HepG2 (cell line): Measurements from ENCODE around the gene TFEB. TPM values are rescaled to one million over a fixed set of nuclear protein-coding genes. Genes with fewer than 3 reads are reported as not detected.
A peak's percentile ranks its signal among the peaks of the same experiment; 100 is the strongest.

Experiments
- CC2D1A ChIP-seq: sonication (generic); formaldehyde crosslinking; IDR thresholded peaks from 2 replicates; pipeline ENCODE4 v1.8.1; 2023; ENCODE audit warnings: mild to moderate bottlenecking, missing genetic modification reagents
- CHCHD3 ChIP-seq: sonication (generic); formaldehyde crosslinking; IDR thresholded peaks from 2 replicates; pipeline ENCODE4 v1.8.0; 2022; ENCODE audit warnings: mild to moderate bottlenecking, missing genetic modification reagents, moderate library complexity
- CREB3 ChIP-seq: sonication (generic); formaldehyde crosslinking; IDR thresholded peaks from 2 replicates; pipeline ENCODE4 v1.5.0; 2020; ENCODE audit warnings: missing genetic modification reagents
- CSRNP2 ChIP-seq: sonication (generic); formaldehyde crosslinking; conservative IDR thresholded peaks from 2 replicates; pipeline ENCODE4 v1.8.0; 2022; ENCODE audit warnings: low read depth, missing genetic modification reagents
- HDAC2 ChIP-seq: sonication (generic); formaldehyde crosslinking; IDR thresholded peaks from 2 replicates; pipeline ENCODE4 v1.4.0; 2020; ENCODE audit warnings: missing genetic modification reagents
- HMG20A ChIP-seq: IDR thresholded peaks from 2 replicates; pipeline ENCODE4 v1.6.1; 2016; ENCODE audit warnings: borderline replicate concordance
- IKZF5 ChIP-seq: IDR thresholded peaks from 2 replicates; pipeline ENCODE4 v1.6.1; 2018; ENCODE audit warnings: missing genetic modification reagents, mild to moderate bottlenecking, missing compliant biosample characterization
- RCOR2 ChIP-seq: IDR thresholded peaks from 2 replicates; pipeline ENCODE4 v1.6.1; 2016; ENCODE audit warnings: missing biosample characterization, missing genetic modification reagents
- SALL1 ChIP-seq: sonication (generic); formaldehyde crosslinking; IDR thresholded peaks from 2 replicates; pipeline ENCODE4 v1.8.0; 2022; ENCODE audit warnings: mild to moderate bottlenecking, missing genetic modification reagents
- SALL2 ChIP-seq: sonication (generic); formaldehyde crosslinking; IDR thresholded peaks from 2 replicates; pipeline ENCODE4 v1.8.1; 2023; ENCODE audit warnings: mild to moderate bottlenecking, missing genetic modification reagents, inconsistent platforms
- THAP7 ChIP-seq: sonication (generic); formaldehyde crosslinking; IDR thresholded peaks from 2 replicates; pipeline ENCODE4 v1.8.1; 2023; ENCODE audit warnings: mild to moderate bottlenecking, missing genetic modification reagents
- TRIM24 ChIP-seq: sonication (generic); formaldehyde crosslinking; IDR thresholded peaks from 2 replicates; pipeline ENCODE4 v1.8.0; 2022; ENCODE audit warnings: mild to moderate bottlenecking, missing genetic modification reagents
- ZBED4 ChIP-seq: sonication (generic); formaldehyde crosslinking; IDR thresholded peaks from 2 replicates; pipeline ENCODE4 v1.4.0; 2020; ENCODE audit warnings: missing genetic modification reagents, borderline replicate concordance
- ZBTB39 ChIP-seq: sonication (generic); formaldehyde crosslinking; IDR thresholded peaks from 2 replicates; pipeline ENCODE4 v1.5.0; 2020; ENCODE audit warnings: missing genetic modification reagents
- ZNF343 ChIP-seq: sonication (generic); formaldehyde crosslinking; IDR thresholded peaks from 2 replicates; pipeline ENCODE4 v1.4.0; 2020; ENCODE audit warnings: mild to moderate bottlenecking, missing genetic modification reagents
- ZNF451 ChIP-seq: sonication (generic); formaldehyde crosslinking; IDR thresholded peaks from 2 replicates; pipeline ENCODE4 v1.5.0; 2020; ENCODE audit warnings: mild to moderate bottlenecking, missing genetic modification reagents
- ZNF563 ChIP-seq: sonication (generic); formaldehyde crosslinking; IDR thresholded peaks from 2 replicates; pipeline ENCODE4 v1.8.0; 2022; ENCODE audit warnings: mild to moderate bottlenecking, moderate library complexity, missing genetic modification reagents
- ZNF569 ChIP-seq: sonication (generic); formaldehyde crosslinking; IDR thresholded peaks from 2 replicates; pipeline ENCODE4 v1.5.0; 2020; ENCODE audit warnings: mild to moderate bottlenecking, missing genetic modification reagents, moderate library complexity, borderline replicate concordance
- ZNF773 ChIP-seq: sonication (generic); formaldehyde crosslinking; IDR thresholded peaks from 2 replicates; pipeline ENCODE4 v1.4.0; 2020; ENCODE audit warnings: missing genetic modification reagents, borderline replicate concordance
- polyA plus RNA-seq, 8 experiments: library from polyadenylated mRNA; depleted of rRNA in 3 of 8; stranded (reverse) in 7 of 8; unstranded in 1 of 8; fragments of >200 nt; fragmentation: Illumina TruSeq in 4 of 8; extraction: Trizol in 4 of 8; gene quantifications; 2 replicates each; pipeline versions ENCODE4 v1.2.1 to v1.2.3, GENCODE V29; 2011 to 2016; ENCODE audit warnings: low read depth in 4 of 8, missing spikeins in 1 of 8, mixed read lengths in 1 of 8; ENCODE audit not compliant: insufficient read depth in 1 of 8
- total RNA-seq, 5 experiments: library from RNA; depleted of rRNA; stranded (reverse); fragments of >200 nt; fragmentation: Illumina TruSeq; extraction: Trizol; gene quantifications; 2 replicates each; pipeline ENCODE4 v1.2.3, GENCODE V29; 2016; ENCODE audit warnings: low read depth in 1 of 5

TFEB gene
- total and polyA plus RNA-seq, 2 of the 13 experiments (the other 11 are each of a cell fraction or from before 2014, with no cell fraction given) = 13.3 to 18.7 TPM

GRCh38 chr6:41768545-41769308, 33.3 kb upstream of the TFEB start (continued):
- no peak for TF ChIP-seq CSRNP2
- no peak for TF ChIP-seq CHCHD3 (CRISPR knock-in tag)
- TF ChIP-seq HDAC2 = peak; percentile 55
- no peak for TF ChIP-seq ZBED4 (CRISPR knock-in tag)
- TF ChIP-seq RCOR2 (CRISPR knock-in tag) = peak; percentile 56
- peak; percentile 76; the same call in 1 of the 2 replicates for TF ChIP-seq ZNF451 (CRISPR knock-in tag)
- no peak for TF ChIP-seq THAP7 (CRISPR knock-in tag)
- peak; percentile 68; the same call in 1 of the 2 replicates for TF ChIP-seq SALL2 (CRISPR knock-in tag)
- TF ChIP-seq IKZF5 = peak; percentile 47; the same call in 1 of the 2 replicates
- TF ChIP-seq ZBTB39 = no peak
- TF ChIP-seq ZNF563 (CRISPR knock-in tag) = no peak; the same call in 1 of the 2 replicates
- peak; percentile 50 for TF ChIP-seq SALL1 (CRISPR knock-in tag)
- no peak for TF ChIP-seq ZNF343
- TF ChIP-seq HMG20A (CRISPR knock-in tag) = 0 out of 2 replicates have a peak, but pooled peaks have one; percentile 9
- TF ChIP-seq ZNF569 (CRISPR knock-in tag) = no peak
- TF ChIP-seq CC2D1A (CRISPR knock-in tag) = no peak
- no peak for TF ChIP-seq TRIM24
- no peak for TF ChIP-seq ZNF773 (CRISPR knock-in tag)
- TF ChIP-seq CREB3 (CRISPR knock-in tag) = 0 out of 2 replicates have a peak, but pooled peaks have one; percentile 12
